NOMO-1 treated with dmso at 0.1 percent for 144 hours (cell line): ENCODE data around the gene RAB3IL1.
A peak's percentile ranks its signal among the peaks of the same experiment; 100 is the strongest.

Experiments used
- DNase-seq: peaks from one replicate; lab custom pipeline; 2025; ENCODE audit not compliant: unreplicated experiment; lab: John Stamatoyannopoulos, UW

The RAB3IL1 gene

DNA sequence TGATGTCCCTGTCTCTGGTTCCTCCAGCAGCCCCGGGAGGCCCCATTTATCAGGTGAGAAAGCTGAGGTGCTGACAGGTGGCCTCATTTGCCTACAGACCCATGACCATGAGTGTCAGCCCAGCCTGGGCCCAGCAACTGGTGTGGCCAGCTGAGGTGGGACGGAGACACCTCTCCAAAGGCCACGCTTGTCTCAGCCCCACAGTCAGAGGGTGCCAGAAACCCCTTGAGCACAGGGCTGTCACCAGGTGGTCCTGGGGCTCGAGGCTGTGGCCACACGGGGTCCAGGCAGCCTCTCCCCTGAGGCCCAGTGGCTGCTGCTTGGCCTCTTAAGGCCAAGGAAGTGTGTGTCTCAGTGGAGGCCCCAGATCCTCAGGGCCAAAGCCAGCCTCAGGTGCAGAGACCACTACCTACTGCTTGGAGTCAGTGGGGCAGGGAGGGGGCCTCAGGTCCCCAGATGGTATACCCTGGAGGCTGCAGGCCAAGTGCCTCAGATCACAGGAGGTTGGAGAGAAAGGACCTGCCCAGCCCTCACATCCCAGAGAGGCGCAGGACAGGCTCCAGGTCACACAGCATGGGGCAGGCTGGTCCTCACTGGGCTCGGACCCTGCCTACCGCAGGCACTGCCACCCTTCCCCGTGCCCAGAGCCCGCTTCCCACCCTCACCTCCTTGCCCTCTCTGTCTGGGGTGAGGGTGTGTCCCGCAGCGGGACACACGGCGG, 11.4 kb downstream of the RAB3IL1 start:
- DNase-seq = no peak

DNA sequence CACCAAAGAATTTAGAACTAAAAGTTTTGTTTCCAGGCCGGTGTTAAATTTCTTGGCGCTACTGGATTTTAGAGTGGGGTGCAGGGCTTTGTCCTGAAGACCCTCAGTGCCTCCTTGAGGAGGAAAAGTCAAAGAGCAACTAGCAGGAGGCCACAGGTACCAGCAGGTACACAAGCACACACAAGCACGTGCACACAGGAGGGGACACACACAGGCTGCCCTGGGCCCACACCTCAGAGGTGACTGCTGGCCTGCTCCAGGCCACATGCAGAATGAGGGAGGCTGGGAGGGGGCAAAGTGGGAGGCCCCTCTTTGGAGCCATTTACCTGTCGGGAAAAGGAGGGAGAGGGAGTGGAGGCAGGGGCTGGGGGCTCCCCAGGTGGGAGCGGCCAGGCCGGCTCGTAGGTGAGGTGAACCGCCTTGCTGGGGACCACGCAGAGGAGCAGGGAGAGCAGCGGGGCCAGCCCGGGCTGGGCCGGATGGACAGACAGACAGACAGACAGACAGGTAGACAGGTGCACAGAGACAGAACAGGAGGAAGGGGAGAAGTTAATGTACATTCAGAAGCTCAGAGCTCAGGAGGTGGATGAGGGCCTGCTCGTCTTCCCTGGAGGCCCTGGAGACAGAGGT, 12.2 kb downstream of the RAB3IL1 start:
- no peak for DNase-seq

DNA sequence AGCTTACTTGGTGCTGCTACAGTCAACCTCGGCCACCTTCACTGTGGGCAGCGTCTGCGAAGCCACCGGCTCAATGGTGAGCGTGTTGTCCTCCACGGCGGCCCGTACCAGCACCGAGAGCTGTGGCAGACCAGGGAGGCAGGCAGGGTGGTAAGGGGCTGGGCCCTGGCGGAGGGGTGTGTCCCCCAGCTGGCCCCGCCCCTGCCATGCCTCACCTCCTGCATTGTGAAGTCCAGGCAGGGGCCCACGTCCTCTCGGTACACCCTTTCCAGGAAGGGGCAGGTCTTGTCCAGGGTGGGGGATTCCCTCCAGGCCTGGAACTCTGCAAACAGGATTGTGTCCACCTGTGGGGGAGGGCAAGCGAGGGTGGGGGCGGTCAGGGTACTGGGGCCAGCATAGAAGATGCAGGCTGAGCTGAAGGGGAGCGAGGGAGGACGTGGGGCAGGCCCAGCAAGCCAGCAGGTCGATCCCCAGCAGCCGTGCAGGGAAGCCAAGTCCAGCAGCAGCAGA, 12.8 kb downstream of the RAB3IL1 start:
- no peak for DNase-seq

DNA sequence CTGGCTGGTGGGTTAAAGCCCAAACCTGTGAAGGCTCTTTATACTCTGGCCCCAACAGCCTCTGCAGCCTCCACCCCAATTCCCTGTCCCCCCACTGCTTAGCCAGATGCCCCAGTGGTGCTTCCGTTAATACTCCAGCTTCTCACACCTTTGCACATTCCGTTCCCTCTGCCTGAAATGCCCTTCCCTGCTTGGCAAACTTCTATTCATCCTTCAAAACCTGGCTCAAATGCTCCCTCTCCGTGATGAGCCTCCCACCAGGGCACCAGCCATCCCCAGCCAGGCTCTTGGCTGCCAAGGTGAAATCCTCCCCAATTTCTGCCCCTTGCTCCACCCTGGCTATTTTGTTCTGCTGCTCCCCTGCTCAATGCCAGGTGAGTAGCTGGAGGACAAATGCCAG, 13.5 kb downstream of the RAB3IL1 start:
- DNase-seq = no peak

DNA sequence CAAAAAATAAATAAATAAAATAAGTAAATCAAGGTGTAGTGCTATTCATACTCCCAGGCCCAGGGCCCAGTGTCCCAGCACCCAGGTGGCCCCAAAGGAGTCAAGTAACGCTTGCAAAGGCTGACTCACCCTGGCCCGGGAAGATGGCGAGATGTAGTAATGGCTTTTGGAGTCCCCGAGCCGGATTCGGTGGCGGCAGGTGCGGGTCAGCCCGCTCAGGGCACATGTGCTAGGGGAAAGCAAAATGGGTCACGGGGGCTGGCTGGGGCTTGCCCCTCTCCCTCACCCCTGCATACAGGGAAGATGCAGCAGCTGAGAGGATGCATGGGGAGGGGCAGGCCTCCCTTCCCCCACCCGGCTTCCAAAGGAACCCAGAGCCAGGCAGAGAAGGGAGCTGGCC, 15.1 kb downstream of the RAB3IL1 start:
- DNase-seq = no peak

DNA sequence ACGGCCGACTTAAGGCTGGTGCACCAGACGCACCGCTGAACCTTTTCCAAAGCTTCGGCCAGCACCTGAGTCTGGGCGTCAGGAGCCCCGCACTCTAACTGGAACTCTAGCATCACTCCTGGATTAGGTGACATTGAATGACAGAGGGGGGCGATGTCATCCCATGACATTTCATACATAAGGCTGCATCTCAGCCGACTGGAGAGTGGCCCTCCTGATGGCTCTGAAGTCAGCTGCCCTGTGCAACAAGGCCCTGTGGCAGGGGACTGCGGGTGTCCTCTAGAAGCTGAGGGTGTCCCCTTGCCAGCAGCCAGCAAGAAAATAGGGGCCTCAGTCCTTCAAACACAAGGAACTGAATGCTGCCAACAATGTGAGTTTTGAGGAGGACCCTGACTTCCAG, 16.0 kb downstream of the RAB3IL1 start:
- no peak for DNase-seq

DNA sequence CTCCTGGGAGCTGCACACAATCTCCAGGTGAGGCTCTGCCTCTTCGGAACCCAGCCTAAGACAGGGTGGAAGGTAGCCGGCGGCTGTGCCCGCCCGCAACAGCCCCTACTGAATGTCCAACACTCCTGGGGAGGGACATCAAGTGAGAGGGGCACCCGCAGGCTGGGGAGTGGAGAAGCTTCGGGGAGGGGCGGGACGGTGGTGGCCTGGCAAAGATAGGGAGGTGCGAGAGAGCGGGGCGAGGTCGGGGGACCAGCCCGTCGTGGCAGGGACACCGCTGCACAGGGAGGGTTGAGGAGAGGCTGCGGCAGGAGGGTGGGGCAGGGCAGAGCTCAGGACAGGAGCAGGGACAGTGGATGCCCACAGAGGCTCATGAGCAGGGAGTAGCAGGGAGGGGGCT, 17.1 kb downstream of the RAB3IL1 start:
- no peak for DNase-seq

DNA sequence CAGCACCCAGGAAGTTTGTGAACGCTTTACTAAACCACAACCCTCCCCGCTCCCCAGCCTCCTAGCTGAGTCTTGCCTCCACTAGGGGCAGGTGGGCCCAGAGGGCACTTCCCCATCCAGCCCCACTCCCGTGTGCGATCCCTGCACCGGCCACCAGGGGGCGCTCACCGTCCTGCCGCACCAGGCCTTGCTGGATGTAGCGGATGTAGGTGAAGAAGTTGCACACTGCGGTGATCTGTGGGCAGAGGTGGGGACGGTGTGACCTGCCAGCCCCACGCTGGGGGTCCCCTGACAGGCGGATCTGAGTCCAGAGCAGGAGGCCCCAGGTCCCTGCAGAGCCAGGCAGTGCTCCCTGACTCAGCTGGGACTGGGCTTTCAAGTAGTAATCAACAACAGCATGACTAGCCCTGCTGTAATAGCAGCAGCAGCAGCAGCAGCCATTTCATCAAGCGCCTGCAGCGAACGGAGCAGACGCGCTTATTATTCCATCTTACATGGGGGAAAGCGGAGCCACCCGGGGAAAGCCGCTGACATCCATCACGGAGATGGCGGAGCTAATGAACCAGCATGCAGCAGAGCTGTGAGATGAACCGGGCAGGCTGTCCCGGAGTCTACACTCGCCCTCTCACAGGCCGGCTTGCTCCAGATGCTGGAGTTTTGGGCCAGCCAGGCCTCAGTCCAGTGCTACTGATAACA, 18.1 kb downstream of the RAB3IL1 start:
- DNase-seq = peak; percentile 78

DNA sequence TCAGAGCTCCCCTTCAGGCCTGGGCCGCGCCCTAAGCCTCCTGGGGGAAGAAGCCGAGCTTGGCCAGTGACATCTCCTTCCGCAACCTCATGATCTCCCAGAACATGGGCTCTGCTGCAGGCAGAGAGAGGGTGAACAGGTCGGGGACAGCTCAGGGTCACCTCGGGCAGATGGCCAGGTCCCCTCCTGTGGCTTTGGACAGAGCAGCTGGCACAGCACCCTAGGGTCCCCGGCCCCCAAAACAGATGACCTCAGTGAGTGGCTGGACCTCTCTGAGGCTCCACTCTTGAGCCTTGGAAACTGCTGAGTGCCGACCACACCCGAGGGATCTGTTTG, 19.2 kb downstream of the RAB3IL1 start:
- no peak for DNase-seq

DNA sequence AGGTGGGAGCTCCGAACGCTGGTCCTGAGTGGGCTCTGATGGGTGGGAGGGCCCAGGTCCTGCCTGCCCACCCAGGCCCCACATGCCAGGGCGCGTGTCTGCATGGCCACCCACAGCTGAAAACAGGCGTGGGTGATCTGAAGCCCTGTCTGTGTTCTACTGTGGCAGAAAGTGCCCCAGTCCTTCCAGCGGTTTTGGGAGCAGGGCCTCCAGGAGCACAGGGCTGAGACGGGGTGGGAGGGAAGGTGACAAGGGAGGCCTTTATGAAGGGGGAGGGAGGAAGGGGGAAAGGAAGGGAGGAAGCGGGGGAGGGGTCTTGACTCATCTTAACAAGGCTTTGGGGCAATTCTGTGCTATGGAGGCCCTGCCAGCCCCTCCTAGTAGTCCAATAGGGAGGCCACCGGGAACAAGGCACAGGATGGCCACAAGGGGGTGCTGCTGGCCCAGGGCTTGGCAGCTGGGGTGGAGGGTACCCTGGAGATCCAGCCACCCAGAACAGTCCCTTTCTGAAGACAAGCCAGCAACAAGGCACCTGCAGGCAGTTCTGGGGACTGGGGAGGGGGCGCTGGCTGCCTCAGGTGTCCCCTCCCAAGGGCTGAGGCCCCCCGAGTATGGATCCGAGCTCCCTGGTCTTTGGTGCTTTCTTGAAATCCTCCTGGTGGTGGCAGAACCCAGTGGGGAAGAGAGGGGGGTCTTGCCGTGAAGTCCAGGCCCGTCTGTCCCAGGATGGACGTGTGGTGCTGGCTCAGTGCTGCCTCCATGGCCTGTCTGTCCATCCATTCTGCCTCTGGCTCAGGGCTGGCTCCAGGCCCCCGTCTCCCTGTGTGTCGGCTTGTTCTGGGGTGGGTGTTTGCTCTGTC, 19.7 kb downstream of the RAB3IL1 start:
- peak; percentile 6 for DNase-seq

DNA sequence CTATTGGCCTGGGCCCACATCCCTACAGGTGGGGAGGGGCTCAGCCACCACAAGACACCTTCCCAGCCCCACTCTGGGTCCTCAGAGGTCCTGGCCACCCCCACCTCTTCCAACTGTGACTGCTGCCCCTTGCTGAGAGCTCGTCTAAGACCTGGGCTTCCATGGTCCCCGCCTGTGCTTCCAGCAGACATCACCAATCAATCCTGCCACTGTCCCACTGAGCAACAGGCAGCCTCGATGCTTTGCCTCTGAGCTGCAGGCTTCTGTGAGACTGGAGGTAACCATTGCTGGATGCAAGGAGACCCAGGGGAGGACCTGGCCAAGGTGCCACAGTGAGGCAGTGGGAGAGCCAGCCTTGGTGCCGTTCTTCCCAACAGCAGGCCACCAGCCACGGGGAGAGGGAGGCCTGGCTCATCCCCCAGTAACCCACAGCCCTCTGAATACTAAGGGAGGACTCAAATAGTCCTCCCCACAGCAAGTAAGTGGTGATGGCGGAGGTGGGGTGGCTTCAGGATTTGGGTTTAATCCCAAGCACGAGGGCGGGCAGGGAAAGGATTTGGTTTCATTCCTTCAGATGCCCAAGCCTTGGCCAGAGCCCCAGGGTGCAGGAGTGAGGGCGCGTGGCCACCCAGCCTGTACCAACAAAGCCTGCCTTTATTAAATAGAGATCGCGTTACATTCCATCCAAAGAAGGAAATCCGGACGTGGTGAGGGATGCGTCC, 20.5 kb downstream of the RAB3IL1 start:
- no peak for DNase-seq

DNA sequence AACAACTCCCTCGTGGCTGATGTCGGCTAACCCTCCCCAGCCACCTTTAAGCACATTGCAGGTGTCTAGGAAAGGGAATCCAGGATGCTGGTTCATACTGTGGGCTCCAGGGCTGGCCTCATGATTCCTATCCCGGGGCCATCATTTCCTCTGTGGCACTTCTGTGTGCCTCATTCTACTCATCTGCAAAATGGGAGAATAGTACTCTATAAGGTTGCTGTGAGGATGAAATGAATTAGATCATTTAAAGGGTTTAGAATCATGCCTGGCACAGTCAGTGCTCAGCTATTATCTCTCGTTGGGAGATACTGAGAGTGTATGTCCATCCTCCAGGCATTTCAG, 21.7 kb downstream of the RAB3IL1 start:
- no peak for DNase-seq

DNA sequence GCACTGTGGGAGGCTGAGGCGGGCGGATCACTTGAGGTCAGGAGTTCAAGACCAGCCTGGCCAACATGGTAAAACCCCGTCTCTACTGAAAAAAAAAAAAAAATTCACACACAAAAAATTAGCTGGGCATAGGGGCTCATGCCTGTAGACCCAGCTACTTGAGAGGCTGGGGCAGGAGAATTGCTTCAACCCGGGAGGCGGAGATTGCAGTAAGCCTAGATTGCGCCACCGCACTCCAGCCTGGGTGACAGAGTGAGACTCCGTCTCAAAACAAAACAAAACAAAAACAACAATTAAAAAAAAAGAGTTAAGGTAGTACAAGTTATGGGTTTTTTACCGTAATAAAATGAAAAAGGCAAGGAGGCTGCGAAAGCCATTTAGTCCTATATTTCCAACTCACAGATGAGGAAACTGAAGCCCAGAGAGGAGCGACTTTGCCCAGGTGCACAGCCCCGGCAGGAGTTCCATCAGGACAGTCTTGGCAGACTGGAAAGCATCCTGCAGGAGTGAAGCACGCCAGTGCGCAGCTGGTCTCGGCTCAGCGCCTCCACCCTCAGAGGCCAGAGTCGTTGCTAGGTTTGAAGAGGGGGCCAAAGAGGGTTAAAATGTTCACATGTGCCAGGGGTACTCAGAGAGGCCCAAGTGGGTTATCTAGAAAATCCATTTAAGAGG, 22.2 kb downstream of the RAB3IL1 start:
- no peak for DNase-seq

DNA sequence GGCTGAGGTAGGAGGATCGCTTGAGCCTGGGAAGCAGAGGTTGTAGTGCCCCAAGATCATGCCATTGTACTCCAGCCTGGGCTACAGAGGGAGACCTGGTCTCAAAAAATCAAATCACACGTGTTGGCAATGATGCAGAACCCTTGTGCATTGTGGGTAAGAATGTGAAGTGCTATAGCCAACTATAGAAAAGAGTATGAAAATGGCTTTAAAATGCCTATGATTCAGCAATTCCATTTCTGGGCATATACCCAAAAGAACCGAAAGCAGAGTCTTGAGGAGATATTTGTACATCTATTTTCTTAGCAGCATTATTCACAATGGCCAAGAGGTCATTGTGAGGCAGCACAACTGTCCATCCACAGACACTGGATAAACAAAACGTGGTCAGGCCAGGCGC, 23.4 kb downstream of the RAB3IL1 start:
- no peak for DNase-seq

DNA sequence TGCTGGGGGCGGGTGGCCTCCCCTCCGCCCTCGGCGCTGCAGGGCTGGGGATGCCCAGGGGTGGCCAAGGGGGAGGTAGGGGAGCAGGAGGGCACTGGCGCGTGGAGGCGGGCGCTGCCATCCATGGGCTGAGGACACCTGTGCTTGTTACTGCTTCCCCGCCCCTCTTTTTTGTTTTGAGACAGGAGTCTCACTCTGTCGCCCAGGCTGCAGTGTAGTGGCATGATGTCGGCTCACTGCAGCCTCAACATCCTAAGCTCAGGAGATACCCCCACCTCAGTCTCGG, 25.3 kb downstream of the RAB3IL1 start:
- DNase-seq = no peak

DNA sequence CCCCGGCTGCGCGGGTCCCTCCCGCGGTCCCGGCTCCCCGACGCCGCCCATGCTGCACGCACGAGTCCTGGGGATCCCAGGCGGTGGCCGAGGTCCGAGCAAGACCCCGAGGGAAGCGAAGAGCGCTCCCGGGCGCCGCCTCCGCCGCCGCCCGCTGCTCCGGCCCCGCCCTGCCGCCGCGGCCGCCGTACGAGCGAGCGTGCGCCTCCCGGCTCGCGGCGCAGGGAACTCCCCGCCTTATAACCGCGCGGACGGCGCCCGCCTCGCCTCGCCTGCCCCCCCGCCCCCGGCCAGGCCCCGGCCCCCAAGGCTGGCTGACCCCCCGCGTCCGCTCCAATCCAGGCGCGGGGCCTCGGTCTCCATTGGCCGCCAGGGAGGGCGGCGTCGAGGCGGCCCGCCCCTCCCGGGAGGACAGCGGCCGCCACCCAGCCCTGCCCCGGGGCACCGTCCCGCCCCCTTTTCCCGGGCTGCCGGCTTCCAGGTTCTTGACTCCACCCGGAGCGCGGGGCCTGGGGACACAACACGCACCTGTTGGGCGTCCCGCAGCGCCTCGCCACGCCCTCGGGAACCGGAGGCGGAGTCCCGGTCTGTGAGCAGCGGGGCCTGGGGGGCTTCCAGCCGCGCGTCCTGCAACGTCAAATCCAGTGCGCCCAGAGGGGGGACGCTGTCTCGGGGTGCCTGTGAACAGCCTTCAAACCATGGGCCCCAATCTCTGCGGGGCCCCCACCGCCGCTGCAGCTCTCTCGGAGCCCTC, 25.9 kb downstream of the RAB3IL1 start, which contains the start of gene FADS3:
TSS of gene FADS3 (minus strand) at position 215 of the 754 bp plus-strand sequence. CDS start at position 51, 164 bp downstream.
- DNase-seq = peak; percentile 67

DNA sequence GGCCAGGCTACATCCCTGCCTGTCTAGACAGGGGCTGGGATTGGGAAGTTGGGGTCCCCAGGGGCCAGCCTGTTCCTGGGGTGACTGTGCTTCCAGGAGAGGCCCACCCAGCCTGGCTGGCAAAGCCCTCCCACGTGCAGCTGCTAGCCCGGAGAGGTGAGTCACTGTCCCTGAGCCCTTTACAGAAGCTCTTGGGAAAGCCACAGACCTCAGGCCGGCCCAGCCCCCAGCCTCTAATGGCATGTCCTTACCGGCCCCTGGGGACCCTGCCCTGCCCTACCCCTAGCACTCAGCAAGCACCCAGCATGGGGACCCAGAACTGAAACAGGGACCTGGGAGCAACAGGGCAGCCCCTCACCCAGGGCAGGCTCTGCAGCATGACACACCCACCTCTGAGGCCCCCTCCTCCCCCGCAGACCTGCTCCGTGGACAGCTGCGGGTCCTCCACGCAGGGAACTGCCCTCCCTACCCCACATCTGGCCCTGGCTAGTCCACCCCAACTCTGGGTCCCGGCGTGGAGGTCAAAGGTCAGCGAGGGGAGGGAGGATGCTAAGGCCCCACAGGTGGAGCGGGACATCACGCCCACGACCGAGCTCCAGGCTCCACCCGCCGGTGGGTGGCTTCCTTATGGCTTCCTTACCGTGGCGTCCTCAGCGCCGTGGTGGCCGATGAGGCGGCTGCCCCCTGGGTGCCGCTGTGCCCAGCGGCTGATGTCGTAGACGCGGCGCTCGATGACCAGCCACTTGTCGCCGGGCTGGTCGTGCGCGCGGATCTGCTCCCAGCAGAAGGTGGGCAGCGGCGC, 26.6 kb downstream of the RAB3IL1 start:
- DNase-seq = peak; percentile 20

DNA sequence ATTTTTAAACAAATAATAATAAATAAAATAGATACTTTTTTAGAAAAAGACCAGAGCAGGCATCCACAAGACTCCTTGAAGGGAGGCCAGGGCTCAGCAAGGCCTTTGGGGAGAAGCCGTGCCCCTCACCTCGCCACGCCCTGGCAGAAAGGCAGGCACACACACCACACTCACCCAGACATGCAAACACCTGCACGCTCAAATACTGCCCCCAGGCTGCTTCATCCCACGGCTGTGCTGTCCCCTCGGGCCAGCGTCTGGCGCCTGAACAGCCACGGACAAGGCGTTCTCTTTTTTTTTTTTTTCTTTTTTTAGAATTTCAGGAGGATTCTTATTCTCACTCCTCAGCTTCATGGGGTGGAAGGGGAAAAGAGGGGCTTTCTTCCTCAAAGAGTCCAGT, 27.5 kb downstream of the RAB3IL1 start:
- DNase-seq = no peak

DNA sequence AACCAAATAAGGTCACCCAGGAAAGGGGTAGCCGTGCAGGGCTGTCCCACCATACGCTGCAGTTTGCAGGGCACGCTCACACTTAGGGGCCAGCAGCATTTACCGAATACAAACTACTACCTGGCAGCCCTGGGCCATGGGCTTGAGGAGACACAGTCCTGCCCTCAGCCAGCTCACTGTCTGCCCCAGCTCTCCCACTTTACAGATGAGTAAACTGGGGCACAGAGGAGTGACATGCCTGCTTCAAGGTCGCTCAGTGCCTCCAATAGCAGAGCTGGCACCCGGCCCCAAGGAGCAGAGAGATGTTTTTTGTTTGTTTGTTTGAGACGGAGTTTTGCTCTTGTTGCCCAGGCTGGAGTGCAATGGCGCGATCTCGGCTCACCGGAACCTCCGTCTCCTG, 28.8 kb downstream of the RAB3IL1 start:
- no peak for DNase-seq
